ENCODE results near the gene FAM170B.

DNA sequence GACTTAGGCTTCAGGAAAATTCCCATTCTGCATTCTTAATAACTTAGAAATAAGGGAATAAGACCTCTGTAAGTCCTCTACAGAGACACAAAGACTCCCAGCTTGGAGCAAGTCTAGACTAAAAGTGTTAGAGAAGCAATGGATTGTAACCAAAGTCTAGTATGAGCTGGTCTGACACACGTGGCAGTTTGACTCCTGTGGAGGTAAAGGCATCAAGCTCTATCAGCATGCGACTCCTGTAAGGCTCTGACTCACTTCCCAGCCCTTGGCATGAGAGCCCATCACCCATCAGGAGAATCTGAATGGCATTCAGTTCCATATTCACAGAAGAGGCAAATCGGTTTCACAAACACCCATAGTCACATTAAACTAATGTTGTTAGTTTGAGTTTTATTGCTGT, 14.1 kb downstream of the FAM170B start:
- TF ChIP-seq ZNF449 (CRISPR knock-in tag; IDR thresholded peaks at IDR 0.05) (no peak), CCAR2 (IDR thresholded peaks at IDR 0.05; ENCODE audit: low read depth, low read length) (no peak), EZH2 (IDR thresholded peaks at IDR 0.05; ENCODE audit: borderline replicate concordance, low read depth, low read length) (no peak), POLR2A (conservative IDR thresholded peaks at IDR 0.05) (no peak)

All from K562 (cell line).